Glomerular endothelial cell (primary cell): ENCODE data around the gene SLC7A1. TPM values are rescaled to one million over a fixed set of nuclear protein-coding genes. Genes with fewer than 3 reads are reported as not detected.
A peak's percentile ranks its signal among the peaks of the same experiment; 100 is the strongest.

Experiments used
- DNase-seq: peaks from one replicate; pipeline ENCODE4 v3.0.0-alpha.2; 2011; ENCODE audit warnings: low read depth, low spot score; ENCODE audit errors: extremely low read depth
- total RNA-seq: library from RNA; depleted of rRNA; stranded (reverse); fragments of >200 nt; gene quantifications from 2 replicates; pipeline ENCODE4 v1.2.3, GENCODE V29; 2015

SLC7A1 gene
- total RNA-seq, 1 donor from 2014 or later = 42.9 TPM

- no peak for DNase-seq
Measured at GRCh38 chr13:29562786-29563438, 32.6 kb downstream of the SLC7A1 start.

GRCh38 chr13:29561918-29562317 lies 33.6 kb downstream of the SLC7A1 start:
- DNase-seq = no peak

GRCh38 chr13:29556742-29557141 lies 38.7 kb downstream of the SLC7A1 start:
- DNase-seq = no peak

- no peak for DNase-seq
Measured at GRCh38 chr13:29551214-29551613, 44.3 kb downstream of the SLC7A1 start.

- no peak for DNase-seq
Measured at GRCh38 chr13:29550430-29550988, 45.0 kb downstream of the SLC7A1 start.

GRCh38 chr13:29548722-29549121 lies 46.8 kb downstream of the SLC7A1 start:
- peak; percentile 95 for DNase-seq

GRCh38 chr13:29547153-29547552 lies 48.3 kb downstream of the SLC7A1 start:
- peak; percentile 52 for DNase-seq

- DNase-seq = no peak
Measured at GRCh38 chr13:29546662-29547061, 48.8 kb downstream of the SLC7A1 start.

GRCh38 chr13:29545988-29546387 lies 49.5 kb downstream of the SLC7A1 start:
- DNase-seq = no peak

- DNase-seq = no peak
Measured at GRCh38 chr13:29543230-29544215, 52.0 kb downstream of the SLC7A1 start.

- DNase-seq = no peak
Measured at GRCh38 chr13:29542381-29542780, 53.1 kb downstream of the SLC7A1 start.

GRCh38 chr13:29541400-29541799 lies 54.1 kb downstream of the SLC7A1 start:
- DNase-seq = no peak

GRCh38 chr13:29540799-29541198 lies 54.7 kb downstream of the SLC7A1 start:
- no peak for DNase-seq

- DNase-seq = no peak
Measured at GRCh38 chr13:29540334-29540733, 55.2 kb downstream of the SLC7A1 start.

- DNase-seq = no peak
Measured at GRCh38 chr13:29539856-29540255, 55.6 kb downstream of the SLC7A1 start.

GRCh38 chr13:29538652-29539040 lies 56.8 kb downstream of the SLC7A1 start:
- no peak for DNase-seq

- no peak for DNase-seq
Measured at GRCh38 chr13:29537736-29538651, 57.5 kb downstream of the SLC7A1 start.

- DNase-seq = no peak
Measured at GRCh38 chr13:29536853-29537252, 58.6 kb downstream of the SLC7A1 start.

GRCh38 chr13:29535663-29536655 lies 59.5 kb downstream of the SLC7A1 start:
- no peak for DNase-seq
